HEK293T (cell line): ENCODE measurements around the gene TMEM11.

Source experiments
- BHLHE40 ChIP-seq: fragments of 450-650 bp; IDR thresholded peaks from 2 replicates; pipeline ENCODE4 v1.6.1; 2016; ENCODE audit warnings: mild to moderate bottlenecking, moderate library complexity, borderline replicate concordance
- ELF4 ChIP-seq: fragments of 450-650 bp; IDR thresholded peaks from 2 replicates; pipeline ENCODE4 v1.6.1; 2017; ENCODE audit warnings: antibody characterized with exemption
- FOXA1 ChIP-seq: fragments of 450-650 bp; IDR thresholded peaks from 2 replicates; pipeline ENCODE4 v1.6.1; 2016; ENCODE audit warnings: mild to moderate bottlenecking
- FOXM1 ChIP-seq: fragments of 450-650 bp; IDR thresholded peaks from 2 replicates; pipeline ENCODE4 v1.6.1; 2017; ENCODE audit warnings: mild to moderate bottlenecking, borderline replicate concordance
- HDGF ChIP-seq: fragments of 450-650 bp; IDR thresholded peaks from 2 replicates; pipeline ENCODE4 v1.6.1; 2017; ENCODE audit warnings: antibody characterized with exemption, borderline replicate concordance
- LEF1 ChIP-seq: fragments of 450-650 bp; IDR thresholded peaks from 2 replicates; pipeline ENCODE4 v1.6.1; 2017; ENCODE audit warnings: mild to moderate bottlenecking, borderline replicate concordance
- NFRKB ChIP-seq: fragments of 450-650 bp; IDR thresholded peaks from 2 replicates; pipeline ENCODE4 v1.6.1; 2016; ENCODE audit warnings: mild to moderate bottlenecking, moderate library complexity
- SP1 ChIP-seq: fragments of 450-650 bp; IDR thresholded peaks from 2 replicates; pipeline ENCODE4 v1.6.1; 2017
- SUZ12 ChIP-seq: fragments of 450-650 bp; IDR thresholded peaks from 2 replicates; pipeline ENCODE4 v1.6.1; 2016; ENCODE audit warnings: mild to moderate bottlenecking
- ZNF384 ChIP-seq: fragments of 450-650 bp; IDR thresholded peaks from 2 replicates; pipeline ENCODE4 v1.6.1; 2016
- TF ChIP-seq, protein P1 (sequence below): fragments of 450-650 bp; IDR thresholded peaks from 2 replicates; pipeline ENCODE4 v1.6.1; 2016

DNA sequence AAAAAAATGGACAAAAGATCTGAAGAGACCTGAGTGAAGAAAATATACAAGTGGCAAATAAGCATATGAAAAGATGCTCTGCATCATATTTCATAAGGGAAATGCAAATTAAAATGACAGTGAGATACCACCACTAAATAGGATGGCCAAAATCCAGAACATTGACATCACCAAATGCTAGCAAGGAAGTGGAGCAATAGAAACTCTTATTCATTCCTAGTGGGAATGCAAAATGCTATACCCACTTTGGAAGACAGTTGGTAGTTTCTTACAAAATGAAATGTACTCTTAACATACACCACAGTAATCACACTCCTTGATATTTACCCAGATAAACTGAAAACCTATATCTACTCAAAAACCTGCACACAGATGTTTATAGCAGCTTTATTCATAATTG is 53.6 kb downstream of the TMEM11 start:
- TF ChIP-seq ELF4 (no peak), SP1 (no peak), LEF1 (no peak), NFRKB (no peak), FOXM1 (no peak), HDGF (no peak), BHLHE40 (no peak), FOXA1 (no peak), SUZ12 (no peak), ZNF384 (no peak)
- TF ChIP-seq, protein P1, sequence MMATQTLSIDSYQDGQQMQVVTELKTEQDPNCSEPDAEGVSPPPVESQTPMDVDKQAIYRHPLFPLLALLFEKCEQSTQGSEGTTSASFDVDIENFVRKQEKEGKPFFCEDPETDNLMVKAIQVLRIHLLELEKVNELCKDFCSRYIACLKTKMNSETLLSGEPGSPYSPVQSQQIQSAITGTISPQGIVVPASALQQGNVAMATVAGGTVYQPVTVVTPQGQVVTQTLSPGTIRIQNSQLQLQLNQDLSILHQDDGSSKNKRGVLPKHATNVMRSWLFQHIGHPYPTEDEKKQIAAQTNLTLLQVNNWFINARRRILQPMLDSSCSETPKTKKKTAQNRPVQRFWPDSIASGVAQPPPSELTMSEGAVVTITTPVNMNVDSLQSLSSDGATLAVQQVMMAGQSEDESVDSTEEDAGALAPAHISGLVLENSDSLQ: no peak
